Endodermal cell (in vitro differentiated cells): ENCODE results near the gene MAML1. TPM values are rescaled to one million over a fixed set of nuclear protein-coding genes. Genes with fewer than 3 reads are reported as not detected.
A peak's percentile ranks its signal among the peaks of the same experiment; 100 is the strongest.

Experiments used
- DNase-seq: peaks from one replicate; pipeline ENCODE4 v3.0.0-alpha.2; 2017
- H3K27ac ChIP-seq: 2 replicates; pipeline ENCODE4 v1.5.1; 2013; ENCODE audit warnings: mild to moderate bottlenecking, low read depth, low read length, moderate library complexity
- H3K27me3 ChIP-seq: 2 replicates; pipeline ENCODE4 v1.6.1; 2013; ENCODE audit warnings: mild to moderate bottlenecking, low read length, moderate library complexity; ENCODE audit not compliant: insufficient read depth, control insufficient read depth, poor library complexity, severe bottlenecking
- H3K36me3 ChIP-seq: 2 replicates; pipeline ENCODE4 v1.7.0; 2013; ENCODE audit warnings: mild to moderate bottlenecking, low read length, moderate library complexity; ENCODE audit not compliant: control insufficient read depth, insufficient read depth
- H3K4me1 ChIP-seq: one replicate; pipeline ENCODE4 v1.7.0; 2013; ENCODE audit warnings: low read length; ENCODE audit not compliant: control insufficient read depth, insufficient read depth
- H3K4me3 ChIP-seq: 2 replicates; pipeline ENCODE4 v1.5.1; 2013; ENCODE audit warnings: mild to moderate bottlenecking, low read length, moderate library complexity
- H3K9ac ChIP-seq: 2 replicates; pipeline ENCODE4 v1.6.1; 2013; ENCODE audit warnings: mild to moderate bottlenecking, low read length, moderate library complexity; ENCODE audit not compliant: poor library complexity, severe bottlenecking; ENCODE audit errors: extremely low read depth
- H3K9me3 ChIP-seq: 2 replicates; pipeline ENCODE4 v1.6.1; 2013; ENCODE audit warnings: mild to moderate bottlenecking, low read length, moderate library complexity; ENCODE audit not compliant: control insufficient read depth
- H3K27ac Mint-ChIP-seq: 2 replicates; pipeline ENCODE4 v1.8.0; 2020; ENCODE audit warnings: mixed read lengths
- H3K27me3 Mint-ChIP-seq: 2 replicates; pipeline ENCODE4 v1.8.0; 2021; ENCODE audit warnings: mild to moderate bottlenecking, mixed read lengths; ENCODE audit not compliant: insufficient read depth
- H3K36me3 Mint-ChIP-seq: 2 replicates; pipeline ENCODE4 v1.8.0; 2020; ENCODE audit warnings: low read depth, mixed read lengths
- H3K4me1 Mint-ChIP-seq: 2 replicates; pipeline ENCODE4 v1.8.0; 2020; ENCODE audit warnings: mixed read lengths
- H3K4me3 Mint-ChIP-seq: 2 replicates; pipeline ENCODE4 v1.8.0; 2020; ENCODE audit warnings: mild to moderate bottlenecking, moderate library complexity, mixed read lengths
- H3K9me3 Mint-ChIP-seq: 2 replicates; pipeline ENCODE4 v1.8.0; 2020; ENCODE audit warnings: mild to moderate bottlenecking, mixed read lengths
- WGBS, 2 experiments: methylation state at CpG; one replicate each; pipeline versions ENCODE4 v1.1.5 to v1.1.7; 2013; ENCODE audit warnings: missing lambda C conversion rate in 2 of 2, mixed read lengths in 1 of 2; ENCODE audit not compliant: insufficient coverage in 1 of 2, insufficient read length in 1 of 2; 5-methylcytosine and 5-hydroxymethylcytosine counted together
- total RNA-seq, 2 donors: library from RNA; stranded (reverse); fragmentation: NEBNext Ultra II Directional in 1 of 2; extraction: Animal tissue kit (Norgen Biotek cat#: 25700) in 1 of 2; gene quantifications; 2 replicates in 1 of 2; 3 replicates in 1 of 2; pipeline ENCODE4 v1.2.1, GENCODE V29; 2021
- TF ChIP-seq, protein P1 (sequence below): fragments of 200-600 bp; sonication (generic); conservative IDR thresholded peaks from 2 replicates; pipeline ENCODE4 v1.5.0; 2021; ENCODE audit warnings: antibody characterized with exemption, mild to moderate bottlenecking

Gene MAML1
- total RNA-seq, 2 donors from 2014 or later, result 38.9 to 41.4 TPM

DNA sequence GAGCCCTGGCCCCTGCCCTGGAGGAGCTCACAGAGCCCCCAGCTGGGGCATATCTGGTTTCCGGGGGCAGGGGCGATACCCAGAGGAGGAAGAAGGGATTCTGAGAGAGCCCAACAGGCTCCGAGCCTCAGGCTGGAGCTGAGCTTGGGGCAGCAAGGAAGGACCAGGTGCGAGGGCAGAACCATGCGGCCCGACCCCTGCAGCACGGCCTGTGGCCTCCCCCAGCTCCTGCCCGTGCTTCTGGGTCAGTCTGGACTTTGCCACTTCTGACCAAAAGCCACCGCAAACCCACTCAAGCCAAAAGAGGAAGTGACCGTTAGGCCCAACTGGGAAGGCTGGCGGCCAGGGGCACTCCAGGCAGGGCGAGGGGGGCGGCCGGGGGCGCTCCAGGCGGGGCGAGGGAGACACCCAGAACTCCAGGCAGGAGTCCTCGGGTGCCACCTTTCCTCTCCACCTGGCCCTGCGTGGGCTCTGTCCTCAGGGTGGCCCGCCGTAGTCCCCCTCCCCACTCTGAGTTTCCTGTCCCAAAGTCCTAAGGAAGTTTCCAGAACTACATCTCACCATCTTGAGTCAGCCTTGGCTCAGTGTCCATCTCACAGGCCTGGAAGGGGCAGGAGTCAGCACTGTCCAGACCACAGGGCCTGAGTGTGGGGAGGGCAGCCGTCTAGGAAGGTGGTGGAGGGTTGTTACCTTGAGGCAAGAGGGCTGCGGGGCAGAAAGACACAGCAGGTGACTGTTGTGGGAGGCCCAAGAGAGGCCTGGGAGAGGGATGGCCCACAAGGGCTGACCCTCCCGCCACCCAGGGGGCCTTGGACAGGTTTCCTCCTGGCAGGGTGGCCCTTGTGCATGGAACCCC is 60.2 kb downstream of the MAML1 start:
- Histone ChIP-seq H3K9me3 (no peaks in the 10 kb centered on the region), H3K36me3 (peaks cover 11% of the 10 kb centered on the region), H3K9ac (no peak overlapping the region), H3K4me3 (no peak overlapping the region), H3K27me3 (no peaks in the 10 kb centered on the region), H3K4me1 (peaks cover 5% of the 10 kb centered on the region), H3K27ac (no peak overlapping the region)
- Mint-ChIP-seq H3K27ac (no peak overlapping the region), H3K27me3 (no peaks in the 10 kb centered on the region), H3K36me3 (peaks cover 11% of the 10 kb centered on the region), H3K9me3 (peaks cover 4% of the 10 kb centered on the region), H3K4me3 (no peak overlapping the region), H3K4me1 (peaks cover 3% of the 10 kb centered on the region)
- no peak for DNase-seq
- TF ChIP-seq, protein P1, sequence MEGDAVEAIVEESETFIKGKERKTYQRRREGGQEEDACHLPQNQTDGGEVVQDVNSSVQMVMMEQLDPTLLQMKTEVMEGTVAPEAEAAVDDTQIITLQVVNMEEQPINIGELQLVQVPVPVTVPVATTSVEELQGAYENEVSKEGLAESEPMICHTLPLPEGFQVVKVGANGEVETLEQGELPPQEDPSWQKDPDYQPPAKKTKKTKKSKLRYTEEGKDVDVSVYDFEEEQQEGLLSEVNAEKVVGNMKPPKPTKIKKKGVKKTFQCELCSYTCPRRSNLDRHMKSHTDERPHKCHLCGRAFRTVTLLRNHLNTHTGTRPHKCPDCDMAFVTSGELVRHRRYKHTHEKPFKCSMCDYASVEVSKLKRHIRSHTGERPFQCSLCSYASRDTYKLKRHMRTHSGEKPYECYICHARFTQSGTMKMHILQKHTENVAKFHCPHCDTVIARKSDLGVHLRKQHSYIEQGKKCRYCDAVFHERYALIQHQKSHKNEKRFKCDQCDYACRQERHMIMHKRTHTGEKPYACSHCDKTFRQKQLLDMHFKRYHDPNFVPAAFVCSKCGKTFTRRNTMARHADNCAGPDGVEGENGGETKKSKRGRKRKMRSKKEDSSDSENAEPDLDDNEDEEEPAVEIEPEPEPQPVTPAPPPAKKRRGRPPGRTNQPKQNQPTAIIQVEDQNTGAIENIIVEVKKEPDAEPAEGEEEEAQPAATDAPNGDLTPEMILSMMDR, result no peak
- 92 to 95% methylated on average over 16 to 24 of the region's 24 CpGs for WGBS, 2 experiments

DNA sequence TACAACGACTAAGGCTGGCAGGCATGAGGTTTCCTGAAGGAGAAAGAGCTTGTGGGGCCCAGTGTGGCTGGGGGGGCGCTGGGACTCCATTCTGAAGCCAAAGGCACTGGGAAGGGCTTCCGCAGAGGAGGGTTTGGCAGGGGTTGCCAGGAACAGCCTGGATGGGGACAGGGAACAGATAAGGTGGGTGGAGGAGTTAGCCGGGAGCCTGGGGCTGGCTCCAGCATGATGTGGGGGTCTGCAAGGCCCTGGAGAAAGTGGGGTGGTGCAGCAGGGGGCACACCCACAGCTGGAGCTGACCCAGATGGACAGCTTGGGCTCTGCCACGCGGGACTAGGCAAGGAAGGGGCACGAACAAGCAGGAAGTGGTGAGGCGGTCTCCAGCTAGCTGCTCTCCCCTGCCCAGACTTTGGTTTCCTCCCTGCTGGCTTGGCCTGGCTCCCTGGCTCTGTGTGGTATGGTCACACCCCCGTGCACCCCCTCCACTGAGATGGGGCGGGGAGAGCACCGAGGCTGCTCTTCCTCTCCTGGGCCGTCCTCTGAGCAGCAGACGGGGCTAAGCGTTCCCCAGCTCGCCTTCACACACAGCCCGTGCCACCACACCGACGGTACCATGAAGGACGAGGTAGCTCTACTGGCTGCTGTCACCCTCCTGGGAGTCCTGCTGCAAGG is 61.0 kb downstream of the MAML1 start, which contains the start of gene LTC4S:
Gene LTC4S, plus strand, starts transcription at position 519 of the 672 bp plus-strand sequence. Its CDS starts 95 bp downstream, at position 614.
- no peaks in the 10 kb centered on the region for H3K27me3 Mint-ChIP-seq
- WGBS, 2 experiments, result 86 to 90% methylated on average over 7 to 19 of the region's 19 CpGs
- Histone ChIP-seq H3K27me3 (no peaks in the 10 kb centered on the region), H3K4me1 (peaks cover 5% of the 10 kb centered on the region), H3K36me3 (peaks cover 18% of the 10 kb centered on the region), H3K9me3 (no peaks in the 10 kb centered on the region), H3K27ac (no peak within 1 kb of the TSS), H3K9ac (no peak within 1 kb of the TSS), H3K4me3 (no peak within 1 kb of the TSS)
- H3K4me3 Mint-ChIP-seq, result peak within 1 kb of the TSS; percentile 64
- no peak for DNase-seq
- no peak within 1 kb of the TSS for H3K27ac Mint-ChIP-seq
- peaks cover 3% of the 10 kb centered on the region for H3K4me1 Mint-ChIP-seq
- H3K36me3 Mint-ChIP-seq, result peaks cover 10% of the 10 kb centered on the region
- TF ChIP-seq, protein P1, result no peak
- H3K9me3 Mint-ChIP-seq, result peaks cover 2% of the 10 kb centered on the region

DNA sequence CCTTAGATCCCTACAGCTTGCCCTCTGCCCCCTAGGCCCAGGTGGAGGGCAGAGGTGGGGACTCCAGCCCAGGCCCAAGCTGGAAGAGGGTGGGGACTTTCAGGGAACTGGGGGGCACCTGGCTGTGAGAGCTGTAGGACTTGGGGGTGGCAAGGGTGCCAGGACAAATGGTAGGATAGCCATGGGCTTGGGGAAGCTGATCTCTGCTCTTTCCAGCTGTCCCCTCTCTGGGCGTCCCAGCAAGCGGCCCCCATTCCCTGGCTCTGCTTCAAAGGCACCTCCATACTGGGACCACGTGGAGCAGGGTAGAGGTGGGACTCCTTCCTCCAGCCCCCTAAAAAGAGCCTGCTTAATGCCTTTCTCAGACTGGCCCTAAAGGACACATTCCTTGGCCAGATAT is 61.5 kb downstream of the MAML1 start:
- Mint-ChIP-seq H3K27ac (no peak overlapping the region), H3K4me1 (peaks cover 3% of the 10 kb centered on the region), H3K4me3 (no peak overlapping the region), H3K9me3 (peaks cover 2% of the 10 kb centered on the region), H3K36me3 (peaks cover 15% of the 10 kb centered on the region), H3K27me3 (no peaks in the 10 kb centered on the region)
- no peak for DNase-seq
- Histone ChIP-seq H3K27ac (no peak overlapping the region), H3K4me3 (no peak overlapping the region), H3K27me3 (no peaks in the 10 kb centered on the region), H3K9ac (no peak overlapping the region), H3K4me1 (peaks cover 5% of the 10 kb centered on the region), H3K9me3 (no peaks in the 10 kb centered on the region), H3K36me3 (peaks cover 23% of the 10 kb centered on the region)
- TF ChIP-seq, protein P1, result no peak
- WGBS, 2 experiments, result 91% methylated on average over 3 of the region's 3 CpGs; no CpG with 5 or more reads in 1 of the 2 experiments
